GM12878 (cell line): ENCODE data around the gene LMO2. TPM values are rescaled to one million over a fixed set of nuclear protein-coding genes. Genes with fewer than 3 reads are reported as not detected.

ENCODE experiments used
- ATF2 ChIP-seq: IDR thresholded peaks from 2 replicates; pipeline ENCODE4 v1.6.1; 2012; ENCODE audit warnings: low read length, inconsistent platforms
- BCL11A ChIP-seq: IDR thresholded peaks from 2 replicates; pipeline ENCODE4 v1.6.1; 2011; ENCODE audit warnings: low read depth, low read length
- BCLAF1 ChIP-seq: fragments of 450-650 bp; IDR thresholded peaks from 2 replicates; pipeline ENCODE4 v1.6.1; 2017; ENCODE audit warnings: antibody characterized with exemption, mild to moderate bottlenecking, moderate library complexity
- CTCF ChIP-seq, 3 experiments: IDR thresholded peaks in 2 of 3; conservative IDR thresholded peaks in 1 of 3; 2 replicates each; pipeline ENCODE4 v1.5.1; 2011; ENCODE audit warnings: low read depth in 3 of 3, low read length in 3 of 3, mild to moderate bottlenecking in 3 of 3, control low read depth in 2 of 3, moderate library complexity in 2 of 3, inconsistent platforms in 1 of 3, mixed read lengths in 1 of 3; ENCODE audit not compliant: control insufficient read depth in 2 of 3, insufficient read depth in 1 of 3; ENCODE audit errors: extremely low read depth in 1 of 3
- ESRRA ChIP-seq: IDR thresholded peaks from 2 replicates; pipeline ENCODE4 v1.6.1; 2012; ENCODE audit warnings: mild to moderate bottlenecking, low read length, improper control_type of control experiment
- HSF1 ChIP-seq: fragments of 150-350 bp; IDR thresholded peaks from 2 replicates; pipeline ENCODE4 v1.6.1; 2014; ENCODE audit warnings: mild to moderate bottlenecking, low read depth, low read length
- MAX ChIP-seq: IDR thresholded peaks from 2 replicates; pipeline ENCODE4 v1.6.1; 2012; ENCODE audit warnings: low read depth, low read length, improper control_type of control experiment
- PKNOX1 ChIP-seq: fragments of 450-650 bp; IDR thresholded peaks from 2 replicates; pipeline ENCODE4 v1.6.1; 2016; ENCODE audit warnings: mild to moderate bottlenecking
- RAD21 ChIP-seq: IDR thresholded peaks from 2 replicates; pipeline ENCODE4 v1.6.1; 2011; ENCODE audit warnings: mild to moderate bottlenecking, low read depth, low read length, moderate library complexity; ENCODE audit not compliant: insufficient read depth
- RB1 ChIP-seq: fragments of 450-650 bp; formaldehyde crosslinking; IDR thresholded peaks from 2 replicates; pipeline ENCODE4 v1.6.1; 2017; ENCODE audit warnings: mild to moderate bottlenecking, borderline replicate concordance
- REST ChIP-seq: IDR thresholded peaks from 2 replicates; pipeline ENCODE4 v1.6.1; 2012; ENCODE audit warnings: mild to moderate bottlenecking, low read depth, low read length
- STAT1 ChIP-seq: fragments of 450-650 bp; conservative IDR thresholded peaks from 2 replicates; pipeline ENCODE4 v1.6.1; 2014; ENCODE audit warnings: antibody characterized with exemption, mild to moderate bottlenecking
- TAF1 ChIP-seq: IDR thresholded peaks from 2 replicates; pipeline ENCODE4 v1.6.1; 2011; ENCODE audit warnings: mild to moderate bottlenecking, low read depth, low read length, borderline replicate concordance
- TCF12 ChIP-seq: IDR thresholded peaks from 2 replicates; pipeline ENCODE4 v1.6.1; 2011; ENCODE audit warnings: low read depth, mild to moderate bottlenecking, low read length
- ZBED1 ChIP-seq: IDR thresholded peaks from 2 replicates; pipeline ENCODE4 v1.6.1; 2016; ENCODE audit warnings: borderline replicate concordance
- ZNF274 ChIP-seq: IDR thresholded peaks from one replicate; pipeline ENCODE4 v1.8.0; 2011; ENCODE audit not compliant: insufficient read length, insufficient read depth
- polyA plus RNA-seq, 11 experiments: library from polyadenylated mRNA; depleted of rRNA in 4 of 11; unstranded in 6 of 11; stranded (reverse) in 5 of 11; fragments of >200 nt; fragmentation: Nextera tagmentation in 4 of 11; fragmentation: Illumina TruSeq in 1 of 11; extraction: Ambion mirVana in 4 of 11; extraction: Trizol in 1 of 11; gene quantifications; 1 replicate in 1 of 11; 2 replicates in 10 of 11; pipeline versions ENCODE4 v1.2.1 to v1.2.3, GENCODE V29; 2011 to 2016; ENCODE audit warnings: inconsistent platforms in 2 of 11, missing spikeins in 2 of 11, low read depth in 1 of 11
- total RNA-seq, 4 experiments: library from RNA; depleted of rRNA in 3 of 4; stranded (reverse); fragments of >200 nt in 3 of 4; fragmentation: Illumina TruSeq in 1 of 4; extraction: Trizol in 1 of 4; gene quantifications; 2 replicates each; pipeline versions ENCODE4 v1.2.1 to v1.2.3, GENCODE V29; 2013 to 2021

The LMO2 gene
- total and polyA plus RNA-seq, 10 of the 15 experiments (the other 5 are each of a cell fraction or from before 2014, with no cell fraction given) = 0.29 to 1.9 (median 1.1) TPM; not detected in 1

- TF ChIP-seq REST (no peak), RB1 (no peak; the same call in 1 of the 2 replicates), RAD21 (0 out of 2 replicates have a peak, but pooled peaks have one; percentile 5), HSF1 (no peak), ATF2 (peak; percentile 92), BCL11A (no peak), TCF12 (no peak), ESRRA (no peak), ZNF274 (no peak), MAX (0 out of 2 replicates have a peak, but pooled peaks have one; percentile 42), TAF1 (peak; percentile 85; the same call in 1 of the 2 replicates), ZBED1 (peak; percentile 94; the same call in 1 of the 2 replicates), PKNOX1 (no peak), CTCF (IDR thresholded peaks at IDR 0.05 in 2 of 3, conservative IDR thresholded peaks at IDR 0.05 in 1 of 3; ENCODE audit: control insufficient read depth in 2 of 3, extremely low read depth in 1 of 3, insufficient read depth in 1 of 3, low read depth in 3 of 3, low read length in 3 of 3) (no peak), BCLAF1 (no peak), STAT1 (no peak)
Measured at GRCh38 chr11:33893711-33894397, 2.0 kb upstream of the LMO2 start (continued).
